Activated T-cell treated with anti-CD3 and anti-CD28 coated beads, Interleukin-2, amount 50 U/mL, for 72 hours (primary cell): Measurements from ENCODE around the gene LDLRAD3. TPM values are rescaled to one million over a fixed set of nuclear protein-coding genes. Genes with fewer than 3 reads are reported as not detected.
"Not testable (repeated sequence)": the region's sequence is repeated elsewhere in the genome, so short reads cannot be mapped to it uniquely, and the experiment has no call there.

Experiments used
- ATAC-seq, 2 donors: fragments of 150-1000 bp; cut with Tn5 transposase; replicated peaks in 1 of 2; 2 replicates each; pipeline ENCODE4 v1.10.0; 2021; ENCODE audit warnings: moderate library complexity in 2 of 2, mild to moderate bottlenecking in 1 of 2
- DNase-seq, 2 donors: peaks; one replicate each; pipeline ENCODE4 v3.0.0; 2021 to 2022; ENCODE audit warnings: mixed read lengths in 1 of 2
- H3K27ac Mint-ChIP-seq: one replicate; pipeline ENCODE4 v1.8.0; 2022; ENCODE audit warnings: mild to moderate bottlenecking, moderate library complexity, mixed read lengths
- H3K27me3 Mint-ChIP-seq: one replicate; pipeline ENCODE4 v1.8.0; 2022; ENCODE audit warnings: low read depth, mixed read lengths
- H3K36me3 Mint-ChIP-seq, 2 donors: one replicate each; pipeline ENCODE4 v1.8.0; 2022; ENCODE audit warnings: mixed read lengths in 2 of 2, mild to moderate bottlenecking in 1 of 2; ENCODE audit not compliant: insufficient read depth in 2 of 2
- H3K4me1 Mint-ChIP-seq: one replicate; pipeline ENCODE4 v1.8.0; 2022; ENCODE audit warnings: low read depth, mixed read lengths
- H3K4me3 Mint-ChIP-seq, 2 donors: one replicate each; pipeline ENCODE4 v1.8.0; 2022; ENCODE audit warnings: mild to moderate bottlenecking in 2 of 2, mixed read lengths in 2 of 2, moderate library complexity in 2 of 2
- H3K9me3 Mint-ChIP-seq, 2 donors: one replicate each; pipeline ENCODE4 v1.8.0; 2022; ENCODE audit warnings: mixed read lengths in 2 of 2
- total RNA-seq, 2 donors: library from RNA; stranded (reverse); gene quantifications; one replicate each; pipeline ENCODE4 v1.2.3, GENCODE V29; 2022

LDLRAD3 gene
- total RNA-seq, 2 donors from 2014 or later, result not detected

GRCh38 chr11:36012455-36012854 lies 68.6 kb downstream of the LDLRAD3 start:
- H3K4me3 Mint-ChIP-seq, result no peak overlapping the region
- ATAC-seq (no peak), DNase-seq (no peak)
- H3K27ac Mint-ChIP-seq, result no peak overlapping the region
- H3K4me1 Mint-ChIP-seq, result no peaks in the 10 kb centered on the region
- H3K27me3 Mint-ChIP-seq, result peaks cover 3% of the 10 kb centered on the region
- no peaks in the 10 kb centered on the region for H3K9me3 Mint-ChIP-seq
- H3K36me3 Mint-ChIP-seq, result no peaks in the 10 kb centered on the region

- Mint-ChIP-seq H3K9me3 (no peaks in the 10 kb centered on the region), H3K36me3 (no peaks in the 10 kb centered on the region), H3K4me3 (no peak overlapping the region), H3K27ac (no peak overlapping the region), H3K4me1 (no peaks in the 10 kb centered on the region), H3K27me3 (no peaks in the 10 kb centered on the region)
- no peak for ATAC-seq
- DNase-seq, result no peak
Measured at GRCh38 chr11:36012979-36013378, 69.1 kb downstream of the LDLRAD3 start.

- DNase-seq, ATAC-seq, H3K27ac Mint-ChIP-seq, H3K4me3 Mint-ChIP-seq, H3K4me1 Mint-ChIP-seq, H3K36me3 Mint-ChIP-seq, H3K27me3 Mint-ChIP-seq, H3K9me3 Mint-ChIP-seq: not testable (repeated sequence)
Measured at GRCh38 chr11:36013446-36013845, 69.6 kb downstream of the LDLRAD3 start.

GRCh38 chr11:36013950-36014897 lies 70.4 kb downstream of the LDLRAD3 start:
- DNase-seq, result no peak
- no peaks in the 10 kb centered on the region for H3K9me3 Mint-ChIP-seq
- H3K27me3 Mint-ChIP-seq, result no peaks in the 10 kb centered on the region
- no peaks in the 10 kb centered on the region for H3K36me3 Mint-ChIP-seq
- ATAC-seq, result no peak
- H3K27ac Mint-ChIP-seq, result no peak overlapping the region
- H3K4me1 Mint-ChIP-seq, result no peaks in the 10 kb centered on the region
- H3K4me3 Mint-ChIP-seq, result no peak overlapping the region

GRCh38 chr11:36014898-36015665 lies 71.2 kb downstream of the LDLRAD3 start:
- H3K4me3 Mint-ChIP-seq, result no peak overlapping the region
- no peaks in the 10 kb centered on the region for H3K4me1 Mint-ChIP-seq
- no peaks in the 10 kb centered on the region for H3K27me3 Mint-ChIP-seq
- H3K27ac Mint-ChIP-seq, result no peak overlapping the region
- H3K36me3 Mint-ChIP-seq, result no peaks in the 10 kb centered on the region
- DNase-seq, result no peak
- no peak for ATAC-seq
- no peaks in the 10 kb centered on the region for H3K9me3 Mint-ChIP-seq

- peaks cover 7% of the 10 kb centered on the region for H3K27me3 Mint-ChIP-seq
- H3K9me3 Mint-ChIP-seq, result no peaks in the 10 kb centered on the region
- DNase-seq (no peak), ATAC-seq (no peak)
- H3K27ac Mint-ChIP-seq, result no peak overlapping the region
- no peaks in the 10 kb centered on the region for H3K4me1 Mint-ChIP-seq
- H3K36me3 Mint-ChIP-seq, result no peaks in the 10 kb centered on the region
- no peak overlapping the region for H3K4me3 Mint-ChIP-seq
Measured at GRCh38 chr11:36015799-36016198, 71.9 kb downstream of the LDLRAD3 start.

GRCh38 chr11:36016263-36016662 lies 72.4 kb downstream of the LDLRAD3 start:
- no peaks in the 10 kb centered on the region for H3K9me3 Mint-ChIP-seq
- ATAC-seq (no peak), DNase-seq (no peak)
- no peak overlapping the region for H3K4me3 Mint-ChIP-seq
- no peaks in the 10 kb centered on the region for H3K36me3 Mint-ChIP-seq
- no peak overlapping the region for H3K27ac Mint-ChIP-seq
- H3K27me3 Mint-ChIP-seq, result peaks cover 11% of the 10 kb centered on the region
- H3K4me1 Mint-ChIP-seq, result no peaks in the 10 kb centered on the region

- H3K9me3 Mint-ChIP-seq, result no peaks in the 10 kb centered on the region
- no peak overlapping the region for H3K4me3 Mint-ChIP-seq
- peaks cover 12% of the 10 kb centered on the region for H3K27me3 Mint-ChIP-seq
- H3K4me1 Mint-ChIP-seq, result no peaks in the 10 kb centered on the region
- H3K36me3 Mint-ChIP-seq, result no peaks in the 10 kb centered on the region
- H3K27ac Mint-ChIP-seq, result no peak overlapping the region
- ATAC-seq (no peak), DNase-seq (no peak)
Measured at GRCh38 chr11:36016709-36017108, 72.8 kb downstream of the LDLRAD3 start.

GRCh38 chr11:36019005-36019596 lies 75.2 kb downstream of the LDLRAD3 start:
- Mint-ChIP-seq H3K4me1 (no peaks in the 10 kb centered on the region), H3K36me3 (no peaks in the 10 kb centered on the region), H3K9me3 (no peaks in the 10 kb centered on the region), H3K27ac (no peak overlapping the region), H3K4me3 (no peak overlapping the region), H3K27me3 (peaks cover 12% of the 10 kb centered on the region)
- no peak for ATAC-seq
- no peak for DNase-seq

GRCh38 chr11:36019722-36020121 lies 75.9 kb downstream of the LDLRAD3 start:
- Mint-ChIP-seq H3K27me3 (peaks cover 18% of the 10 kb centered on the region), H3K4me1 (no peaks in the 10 kb centered on the region), H3K36me3 (no peaks in the 10 kb centered on the region), H3K4me3 (no peak overlapping the region), H3K9me3 (no peaks in the 10 kb centered on the region), H3K27ac (no peak overlapping the region)
- DNase-seq (no peak), ATAC-seq (no peak)

- no peaks in the 10 kb centered on the region for H3K4me1 Mint-ChIP-seq
- no peak overlapping the region for H3K4me3 Mint-ChIP-seq
- ATAC-seq (no peak), DNase-seq (no peak)
- peaks cover 30% of the 10 kb centered on the region for H3K27me3 Mint-ChIP-seq
- no peak overlapping the region for H3K27ac Mint-ChIP-seq
- no peaks in the 10 kb centered on the region for H3K9me3 Mint-ChIP-seq
- no peaks in the 10 kb centered on the region for H3K36me3 Mint-ChIP-seq
Measured at GRCh38 chr11:36022882-36023281, 79.0 kb downstream of the LDLRAD3 start.

GRCh38 chr11:36023922-36024321 lies 80.1 kb downstream of the LDLRAD3 start:
- Mint-ChIP-seq H3K36me3 (no peaks in the 10 kb centered on the region), H3K27me3 (peaks cover 30% of the 10 kb centered on the region), H3K4me1 (no peaks in the 10 kb centered on the region), H3K27ac (no peak overlapping the region), H3K4me3 (no peak overlapping the region), H3K9me3 (no peaks in the 10 kb centered on the region)
- DNase-seq, result no peak
- no peak for ATAC-seq

- H3K9me3 Mint-ChIP-seq, result no peaks in the 10 kb centered on the region
- H3K4me1 Mint-ChIP-seq, result no peaks in the 10 kb centered on the region
- peaks cover 30% of the 10 kb centered on the region for H3K27me3 Mint-ChIP-seq
- H3K36me3 Mint-ChIP-seq, result no peaks in the 10 kb centered on the region
- ATAC-seq (no peak), DNase-seq (no peak)
- no peak overlapping the region for H3K27ac Mint-ChIP-seq
- no peak overlapping the region for H3K4me3 Mint-ChIP-seq
Measured at GRCh38 chr11:36024716-36025115, 80.9 kb downstream of the LDLRAD3 start.
